ENCODE results near the gene TFAP2C. TPM values are rescaled to one million over a fixed set of nuclear protein-coding genes. Genes with fewer than 3 reads are reported as not detected.

Gene TFAP2C
- total RNA-seq, 1 experiment from 2014 or later: 6.9 TPM

GRCh38 chr20:56584916-56585315 lies 44.2 kb upstream of the TFAP2C start:
- intact Hi-C loops (cut with micrococcal nuclease): no loop called here
- no peak for ATAC-seq
- BruUV-seq (replicated peaks): no TSS peak

More at GRCh38 chr20:56584916-56585315, 44.2 kb upstream of the TFAP2C start:
- Histone ChIP-seq H3K27ac (ENCODE audit: low read depth, low read length) (no peak overlapping the region), H3K9me3 (ENCODE audit: control insufficient read depth in 1 of 2, insufficient read depth in 1 of 2, low read depth in 1 of 2, low read length in 2 of 2) (no peaks in the 10 kb centered on the region), H3K9ac (ENCODE audit: low read length) (no peak overlapping the region), H3K4me1 (ENCODE audit: control insufficient read depth in 1 of 2, insufficient read depth in 2 of 2, low read length in 2 of 2) (peaks cover 2 to 12% of the 10 kb centered on the region in 2 experiments; a peak in 2 of 4 replicates), H3K4me2 (ENCODE audit: low read length) (no peak overlapping the region), H3K27me3 (ENCODE audit: insufficient read depth, low read length) (no peaks in the 10 kb centered on the region), H2AFZ (ENCODE audit: low read depth, low read length, poor library complexity, severe bottlenecking) (no peak overlapping the region), H3K36me3 (ENCODE audit: control insufficient read depth in 1 of 2, insufficient read depth in 2 of 2, low read length in 2 of 2) (no peaks in the 10 kb centered on the region), H3K9me2 (ENCODE audit: insufficient read depth) (no peaks in the 10 kb centered on the region), H3K4me3 (replicated peaks in 1 of 2; ENCODE audit: low read depth in 1 of 2, low read length in 2 of 2) (no peak overlapping the region), H3K79me2 (ENCODE audit: insufficient read depth, low read length) (no peaks in the 10 kb centered on the region), H4K20me1 (ENCODE audit: insufficient read depth) (no peaks in the 10 kb centered on the region)
- ChIA-PET RAD21 (ENCODE audit: low non-redundant PET in 1 of 2, low total read pairs in 2 of 2, uncharacterized antibody in 2 of 2, unreplicated experiment in 2 of 2) (no interaction called here), CTCF (no interaction called here), POLR2A (no interaction called here)
- no peak for DNase-seq (ENCODE audit: low read depth, low spot score)
- no peak for TF ChIP-seq ZNF274 (IDR thresholded peaks at IDR 0.05; ENCODE audit: low read depth, low read length)
- TF ChIP-seq CTCF (IDR thresholded peaks at IDR 0.05 in 2 of 3, conservative IDR thresholded peaks at IDR 0.05 in 1 of 3; ENCODE audit: borderline replicate concordance in 1 of 3, insufficient read depth in 1 of 3, low read depth in 2 of 3, low read length in 2 of 3): no peak
- TF ChIP-seq EZH2phosphoT487 (IDR thresholded peaks at IDR 0.05; ENCODE audit: borderline replicate concordance): no peak
- TF ChIP-seq EZH2 (IDR thresholded peaks at IDR 0.05): no peak
- TF ChIP-seq SRF (IDR thresholded peaks at IDR 0.05; ENCODE audit: low read depth): no peak
- no peak for TF ChIP-seq POLR2A (IDR thresholded peaks at IDR 0.05; ENCODE audit: borderline replicate concordance, extremely low read depth, insufficient read depth, insufficient read length)
- TF ChIP-seq EGR1 (IDR thresholded peaks at IDR 0.05; ENCODE audit: low read depth): no peak
- no peak for TF ChIP-seq REST (IDR thresholded peaks at IDR 0.05; ENCODE audit: low read depth)
- TF ChIP-seq SIN3A (IDR thresholded peaks at IDR 0.05; ENCODE audit: low read depth): no peak
- TF ChIP-seq SP1 (IDR thresholded peaks at IDR 0.05; ENCODE audit: low read depth): no peak
- TF ChIP-seq ZBTB33 (IDR thresholded peaks at IDR 0.05; ENCODE audit: extremely low read depth, insufficient replicate concordance, low read length): no peak
- TF ChIP-seq POLR2AphosphoS5 (IDR thresholded peaks at IDR 0.05; ENCODE audit: low read depth, low read length): no peak
